GM12872 (cell line): ENCODE results near the gene LRFN2.

Source experiments
- CTCF ChIP-seq: IDR thresholded peaks from 3 replicates; pipeline ENCODE4 v1.5.1; 2011; ENCODE audit warnings: low read depth, mild to moderate bottlenecking, low read length, moderate library complexity; ENCODE audit not compliant: insufficient read depth

LRFN2 gene

GRCh38 chr6:40346246-40346645 is 240.9 kb downstream of the LRFN2 start:
- no peak for TF ChIP-seq CTCF

GRCh38 chr6:40344566-40345167 is 242.5 kb downstream of the LRFN2 start:
- no peak for TF ChIP-seq CTCF

- no peak for TF ChIP-seq CTCF
Measured at GRCh38 chr6:40343877-40344565, 243.1 kb downstream of the LRFN2 start.

- TF ChIP-seq CTCF = no peak
Measured at GRCh38 chr6:40343318-40343876, 243.8 kb downstream of the LRFN2 start.

GRCh38 chr6:40342723-40343122 is 244.4 kb downstream of the LRFN2 start:
- TF ChIP-seq CTCF = no peak

- TF ChIP-seq CTCF = no peak
Measured at GRCh38 chr6:40341726-40342125, 245.4 kb downstream of the LRFN2 start.
